NCI-H69 (cell line): Measurements from ENCODE around the gene SP2.

ENCODE experiments used
- DNase-seq: peaks from one replicate; lab custom pipeline; 2025; lab: John Stamatoyannopoulos, UW

SP2 gene

GRCh38 chr17:47895856-47896671 lies at the start of gene SP2:
Gene SP2 (plus strand): TSS chr17:47896236. CDS start chr17:47896287, 51 bp downstream.
- peak; percentile 100 for DNase-seq

- no peak for DNase-seq
Measured at GRCh38 chr17:47846716-47847340, 49.2 kb upstream of the SP2 start.

- DNase-seq = no peak
Measured at GRCh38 chr17:47847341-47848197, 48.5 kb upstream of the SP2 start.

- DNase-seq = no peak
Measured at GRCh38 chr17:47848198-47848513, 47.9 kb upstream of the SP2 start.

- DNase-seq = peak; percentile 70
Measured at GRCh38 chr17:47850373-47850691, 45.7 kb upstream of the SP2 start.

GRCh38 chr17:47850692-47851573 lies 45.1 kb upstream of the SP2 start, which contains the start of gene SP6:
Gene SP6 (minus strand): TSS chr17:47851163. CDS start chr17:47848429, 2,734 bp downstream.
- DNase-seq = peak; percentile 93

- no peak for DNase-seq
Measured at GRCh38 chr17:47851764-47852112, 44.3 kb upstream of the SP2 start.

GRCh38 chr17:47852113-47852949 lies 43.7 kb upstream of the SP2 start:
- no peak for DNase-seq

GRCh38 chr17:47853616-47854015 lies 42.4 kb upstream of the SP2 start:
- no peak for DNase-seq

GRCh38 chr17:47855737-47856136 lies 40.3 kb upstream of the SP2 start:
- DNase-seq = no peak

GRCh38 chr17:47856830-47857229 lies 39.2 kb upstream of the SP2 start:
- DNase-seq = no peak

GRCh38 chr17:47857551-47858455 lies 38.2 kb upstream of the SP2 start:
- DNase-seq = no peak

- no peak for DNase-seq
Measured at GRCh38 chr17:47860386-47860785, 35.6 kb upstream of the SP2 start.

GRCh38 chr17:47862621-47863440 lies 33.2 kb upstream of the SP2 start:
- DNase-seq = peak; percentile 78

- peak; percentile 74 for DNase-seq
Measured at GRCh38 chr17:47864791-47865216, 31.2 kb upstream of the SP2 start.

- DNase-seq = no peak
Measured at GRCh38 chr17:47866941-47867340, 29.1 kb upstream of the SP2 start.

- DNase-seq = no peak
Measured at GRCh38 chr17:47867813-47868533, 28.1 kb upstream of the SP2 start.

GRCh38 chr17:47869114-47869513 lies 26.9 kb upstream of the SP2 start:
- peak; percentile 77 for DNase-seq
